ENCODE measurements around the gene FRAT1. TPM values are rescaled to one million over a fixed set of nuclear protein-coding genes. Genes with fewer than 3 reads are reported as not detected.

The FRAT1 gene
- total and polyA plus RNA-seq, 10 of the 15 experiments (the other 5 are each of a cell fraction or from before 2014, with no cell fraction given), result 0.07 to 0.73 (median 0.26) TPM

GRCh38 chr10:97328646-97329453 is 9.8 kb downstream of the FRAT1 start (continued):
- no peak for TF ChIP-seq BCL11A (IDR thresholded peaks at IDR 0.05; ENCODE audit: low read depth, low read length)
- no peak for TF ChIP-seq BRCA1 (IDR thresholded peaks at IDR 0.05; ENCODE audit: low read depth, low read length)
- no peak for TF ChIP-seq TARDBP (IDR thresholded peaks at IDR 0.05; ENCODE audit: borderline replicate concordance)
- no peak for TF ChIP-seq PAX8 (IDR thresholded peaks at IDR 0.05)
- TF ChIP-seq E2F4 (IDR thresholded peaks at IDR 0.05; ENCODE audit: low read depth, low read length), result no peak

GRCh38 chr10:97329766-97330165 is 10.7 kb downstream of the FRAT1 start:
- H3K4me2 ChIP-seq (ENCODE audit: control insufficient read depth, insufficient read depth), result no peak overlapping the region
- no TSS peak for BruUV-seq (replicated peaks)
- no peak overlapping the region for H3K27ac ChIP-seq (ENCODE audit: control insufficient read depth, insufficient read depth)
- RAD21 ChIA-PET (ENCODE audit: unreplicated experiment), result no interaction called here
- no peak for ATAC-seq
- CTCF ChIA-PET, result no interaction called here
- H3K4me1 ChIP-seq (ENCODE audit: control insufficient read depth, insufficient read depth, low read length), result peaks cover 12% of the 10 kb centered on the region
- no peak for DNase-seq (ENCODE audit: low read depth, low spot score)
- POLR2A ChIA-PET, result interaction anchor here (1.0 kb wide), 1 partner anchor 10 kb away, joined by 3 read pairs; no protein-coding TSS in a partner anchor
- in situ Hi-C loops (cut with MboI) (no loop called here), intact Hi-C loops (cut with micrococcal nuclease; ENCODE audit: unreplicated experiment) (loop anchor here (5.0 kb wide), 1 partner anchor 37 kb away; the partner anchor contains the start of gene ARHGAP19)
- no peaks in the 10 kb centered on the region for H3K36me3 ChIP-seq (ENCODE audit: control insufficient read depth in 2 of 2, insufficient read depth in 2 of 2, low read length in 1 of 2)
- FAIRE-seq, result no peak
- WGBS (ENCODE audit: insufficient coverage, insufficient replicate concordance, low lambda C conversion rate, missing lambda C conversion rate), result 95% methylated on average over 5 of the region's 5 CpGs
- no peak overlapping the region for H3K4me3 ChIP-seq
- H3K9me3 ChIP-seq (replicated peaks; ENCODE audit: control insufficient read depth, insufficient read depth, low read length), result no peaks in the 10 kb centered on the region
- SMC1A ChIA-PET (ENCODE audit: uncharacterized antibody, unreplicated experiment), result no interaction called here
- H2AFZ ChIP-seq (ENCODE audit: control insufficient read depth, low read depth, low read length), result no peak overlapping the region
- no peak overlapping the region for H3K9ac ChIP-seq (ENCODE audit: control insufficient read depth, insufficient read depth, low read length)
- no peaks in the 10 kb centered on the region; the same call in 1 of the 2 replicates for H4K20me1 ChIP-seq (ENCODE audit: control insufficient read depth, insufficient read depth)
- no peaks in the 10 kb centered on the region for H3K79me2 ChIP-seq (ENCODE audit: control insufficient read depth, insufficient read depth, low read length)
- H3K27me3 ChIP-seq (replicated peaks in 1 of 2; ENCODE audit: control insufficient read depth in 2 of 2, insufficient read depth in 2 of 2, low read length in 1 of 2), result no peaks in the 10 kb centered on the region
- TF ChIP-seq SPI1 (IDR thresholded peaks at IDR 0.05; ENCODE audit: borderline replicate concordance, insufficient read depth, low read depth, low read length) (no peak), DPF2 (IDR thresholded peaks at IDR 0.05) (no peak), CREM (IDR thresholded peaks at IDR 0.05; ENCODE audit: low read depth) (no peak), IKZF2 (IDR thresholded peaks at IDR 0.05) (no peak), SUPT20H (IDR thresholded peaks at IDR 0.05; ENCODE audit: borderline replicate concordance, control insufficient read depth, low read depth, low read length) (no peak), SMC3 (IDR thresholded peaks at IDR 0.05; ENCODE audit: borderline replicate concordance, low read length) (no peak), SKIL (IDR thresholded peaks at IDR 0.05; ENCODE audit: low read depth, poor library complexity, severe bottlenecking) (no peak), RB1 (IDR thresholded peaks at IDR 0.05; ENCODE audit: borderline replicate concordance) (no peak), ZBTB40 (IDR thresholded peaks at IDR 0.05; ENCODE audit: borderline replicate concordance) (no peak), MEF2A (IDR thresholded peaks at IDR 0.05; ENCODE audit: insufficient read depth, low read depth, low read length) (no peak)
